Common myeloid progenitor, CD34-positive (primary cell): ENCODE measurements around the gene LRRTM2.
"Not testable (repeated sequence)": the region's sequence is repeated elsewhere in the genome, so short reads cannot be mapped to it uniquely, and the experiment has no call there.

Experiments
- CTCF ChIA-PET: fragments of 350-600 bp; sonication (Branson Sonifier 250); formaldehyde crosslinking; loops from one replicate; lab custom pipeline; 2021; ENCODE audit warnings: antibody characterized with exemption; lab: Charles Lee
- POLR2A ChIA-PET: fragments of 350-600 bp; sonication (Branson Sonifier 250); formaldehyde crosslinking; loops from one replicate; lab custom pipeline; 2021; ENCODE audit warnings: antibody characterized with exemption; lab: Charles Lee
- DNase-seq, 3 donors: peaks; one replicate each; pipeline versions ENCODE4 v3.0.0 to v3.0.0-alpha.2; 2013
- H3K27ac ChIP-seq, 2 experiments: 1 replicate in 1 of 2; 2 replicates in 1 of 2; pipeline ENCODE4 v1.7.0; 2013; ENCODE audit warnings: inconsistent platforms in 2 of 2, low read length in 2 of 2, mild to moderate bottlenecking in 2 of 2, low read depth in 1 of 2, moderate library complexity in 1 of 2; ENCODE audit not compliant: severe bottlenecking in 2 of 2, insufficient read depth in 1 of 2, poor library complexity in 1 of 2
- H3K27me3 ChIP-seq, 5 experiments: replicated peaks in 2 of 5; 1 replicate in 3 of 5; 2 replicates in 2 of 5; pipeline versions ENCODE4 v1.6.1 to v1.7.0; 2013; ENCODE audit warnings: low read length in 4 of 5, mild to moderate bottlenecking in 2 of 5, moderate library complexity in 2 of 5, inconsistent platforms in 1 of 5; ENCODE audit not compliant: insufficient read depth in 5 of 5, control insufficient read depth in 4 of 5
- H3K36me3 ChIP-seq, 4 experiments: 1 replicate in 2 of 4; 2 replicates in 2 of 4; pipeline versions ENCODE4 v1.6.1 to v1.7.0; 2013; ENCODE audit warnings: low read length in 3 of 4, control low read depth in 1 of 4, mild to moderate bottlenecking in 1 of 4; ENCODE audit not compliant: control insufficient read depth in 4 of 4, insufficient read depth in 4 of 4
- H3K4me1 ChIP-seq, 4 experiments: 1 replicate in 3 of 4; 2 replicates in 1 of 4; pipeline versions ENCODE4 v1.6.1 to v1.7.1; 2013; ENCODE audit warnings: low read length in 3 of 4, mild to moderate bottlenecking in 3 of 4, control low read depth in 1 of 4, inconsistent platforms in 1 of 4, moderate library complexity in 1 of 4; ENCODE audit not compliant: control insufficient read depth in 4 of 4, insufficient read depth in 4 of 4; ENCODE audit errors: control extremely low read depth in 1 of 4
- H3K4me3 ChIP-seq, 7 experiments: 1 replicate in 4 of 7; 2 replicates in 3 of 7; pipeline versions ENCODE4 v1.5.1 to v1.7.0; 2013; ENCODE audit warnings: mild to moderate bottlenecking in 7 of 7, low read length in 6 of 7, moderate library complexity in 6 of 7, inconsistent platforms in 2 of 7, low read depth in 2 of 7, control low read depth in 1 of 7; ENCODE audit not compliant: insufficient read depth in 4 of 7, control insufficient read depth in 1 of 7; ENCODE audit errors: extremely low read depth in 1 of 7
- H3K9me3 ChIP-seq, 5 experiments: 1 replicate in 4 of 5; 2 replicates in 1 of 5; pipeline versions ENCODE4 v1.6.1 to v1.7.1; 2013; ENCODE audit warnings: low read length in 4 of 5, mild to moderate bottlenecking in 2 of 5, inconsistent platforms in 1 of 5, low read depth in 1 of 5, moderate library complexity in 1 of 5; ENCODE audit not compliant: control insufficient read depth in 4 of 5, insufficient read depth in 2 of 5; ENCODE audit errors: control extremely low read depth in 1 of 5
- WGBS: methylation state at CpG from one replicate; pipeline ENCODE4 v1.1.5; 2013; ENCODE audit not compliant: insufficient coverage; 5-methylcytosine and 5-hydroxymethylcytosine counted together

The LRRTM2 gene

GRCh38 chr5:138843316-138844124, 31.6 kb downstream of the LRRTM2 start:
- Histone ChIP-seq H3K9me3 (no peaks in the 10 kb centered on the region), H3K27ac (no peak overlapping the region), H3K4me1 (peaks cover 0 to 2% (median 0%) of the 10 kb centered on the region in 4 experiments), H3K4me3 (no peak overlapping the region), H3K27me3 (no peaks in the 10 kb centered on the region), H3K36me3 (no peaks in the 10 kb centered on the region)
- WGBS, result 90% methylated on average over 2 of the region's 2 CpGs
- ChIA-PET POLR2A (no interaction called here), CTCF (no interaction called here)
- no peak for DNase-seq

- ChIA-PET POLR2A (no interaction called here), CTCF (no interaction called here)
- Histone ChIP-seq H3K27me3 (no peaks in the 10 kb centered on the region), H3K4me3 (no peak overlapping the region), H3K4me1 (peaks cover 0 to 2% (median 0%) of the 10 kb centered on the region in 4 experiments), H3K27ac (no peak overlapping the region), H3K9me3 (no peaks in the 10 kb centered on the region), H3K36me3 (no peaks in the 10 kb centered on the region)
- DNase-seq, result no peak
- WGBS, result no CpG with 5 or more reads among the region's 2 CpGs
Measured at GRCh38 chr5:138841531-138841930, 33.6 kb downstream of the LRRTM2 start.

- Histone ChIP-seq H3K27ac (no peak overlapping the region), H3K4me1 (no peaks in the 10 kb centered on the region), H3K27me3 (no peaks in the 10 kb centered on the region), H3K9me3 (no peaks in the 10 kb centered on the region), H3K4me3 (no peak overlapping the region), H3K36me3 (no peaks in the 10 kb centered on the region)
- ChIA-PET CTCF (interaction anchor here (1.8 to 2.7 kb wide), 2 partner anchors 8 to 14 kb away, joined by 4 to 6 read pairs; no protein-coding TSS in a partner anchor), POLR2A (no interaction called here)
- WGBS, result no CpG with 5 or more reads among the region's 3 CpGs
- DNase-seq, result no peak
Measured at GRCh38 chr5:138840103-138840502, 35.0 kb downstream of the LRRTM2 start.

- Histone ChIP-seq H3K27me3 (no peaks in the 10 kb centered on the region), H3K4me1 (peaks cover 0 to 5% (median 2%) of the 10 kb centered on the region in 4 experiments), H3K36me3 (peaks cover 0 to 2% (median 0%) of the 10 kb centered on the region in 4 experiments), H3K27ac (no peak overlapping the region), H3K4me3 (no peak overlapping the region), H3K9me3 (peaks cover 0 to 4% (median 2%) of the 10 kb centered on the region in 5 experiments)
- CTCF ChIA-PET, result no interaction called here
- WGBS, result no CpG with 5 or more reads among the region's 4 CpGs
- POLR2A ChIA-PET, result no interaction called here
- no peak for DNase-seq
Measured at GRCh38 chr5:138837160-138837559, 38.0 kb downstream of the LRRTM2 start.

GRCh38 chr5:138834853-138835252, 40.3 kb downstream of the LRRTM2 start:
- H3K27ac ChIP-seq, H3K27me3 ChIP-seq, H3K4me3 ChIP-seq, H3K9me3 ChIP-seq, H3K36me3 ChIP-seq, POLR2A ChIA-PET, DNase-seq: not testable (repeated sequence)
- peaks cover 0 to 15% (median 5%) of the 10 kb centered on the region in 4 experiments for H3K4me1 ChIP-seq
- 100% methylated on average over 6 of the region's 6 CpGs for WGBS
- CTCF ChIA-PET, result interaction anchor here (1.6 kb wide), 1 partner anchor 9 kb away, joined by 6 read pairs; no protein-coding TSS in a partner anchor

- no CpG with 5 or more reads among the region's 3 CpGs for WGBS
- no peaks in the 10 kb centered on the region for H3K27me3 ChIP-seq
- peaks cover 0 to 4% (median 2%) of the 10 kb centered on the region in 5 experiments for H3K9me3 ChIP-seq
- H3K27ac ChIP-seq, result no peak overlapping the region
- H3K36me3 ChIP-seq, result peaks cover 0 to 8% (median 1%) of the 10 kb centered on the region in 4 experiments
- CTCF ChIA-PET, result no interaction called here
- no peak for DNase-seq
- H3K4me1 ChIP-seq, result peaks cover 0 to 15% (median 5%) of the 10 kb centered on the region in 4 experiments
- POLR2A ChIA-PET, result no interaction called here
- no peak overlapping the region for H3K4me3 ChIP-seq
Measured at GRCh38 chr5:138833726-138834480, 41.2 kb downstream of the LRRTM2 start.

GRCh38 chr5:138833080-138833479, 42.1 kb downstream of the LRRTM2 start:
- DNase-seq, result no peak
- peaks cover 0 to 4% (median 2%) of the 10 kb centered on the region in 5 experiments for H3K9me3 ChIP-seq
- H3K4me1 ChIP-seq, result peaks cover 0 to 15% (median 5%) of the 10 kb centered on the region in 4 experiments
- no peak overlapping the region for H3K27ac ChIP-seq
- ChIA-PET POLR2A (no interaction called here), CTCF (no interaction called here)
- peaks cover 0 to 13% (median 3%) of the 10 kb centered on the region in 4 experiments for H3K36me3 ChIP-seq
- H3K4me3 ChIP-seq, result no peak overlapping the region
- H3K27me3 ChIP-seq, result no peaks in the 10 kb centered on the region
- WGBS, result 88% methylated on average over 2 of the region's 2 CpGs
